Left hindlimb (tissue), 1 donor: ENCODE results near the gene VARS1.

ENCODE experiments used
- DNase-seq: peaks from one replicate; pipeline ENCODE4 v3.0.0-alpha.2; 2018

The VARS1 gene

DNA sequence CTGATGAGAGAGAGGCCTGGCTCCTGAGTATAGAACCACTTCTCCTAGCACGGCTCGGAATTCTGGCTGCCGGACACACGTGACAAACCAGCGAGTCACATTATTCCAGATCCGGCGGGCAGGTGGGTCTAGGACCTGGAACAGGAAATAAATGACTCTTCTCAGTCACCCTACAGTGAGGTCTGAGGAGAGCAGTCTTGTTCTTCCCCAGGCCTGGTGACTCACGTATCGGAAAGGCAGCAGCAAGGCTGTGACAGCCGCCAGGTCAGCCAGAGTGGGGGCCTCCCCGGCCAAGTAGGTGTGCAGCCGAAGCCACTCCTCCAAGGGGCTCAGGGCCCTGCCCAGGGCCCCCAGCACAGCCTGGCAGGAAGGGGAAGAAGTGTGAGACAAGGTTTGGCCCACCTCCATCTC lies 2.8 kb downstream of the VARS1 start:
- DNase-seq: no peak

GRCh38 chr6:31792090-31792374 lies 3.5 kb downstream of the VARS1 start:
- DNase-seq: no peak

DNA sequence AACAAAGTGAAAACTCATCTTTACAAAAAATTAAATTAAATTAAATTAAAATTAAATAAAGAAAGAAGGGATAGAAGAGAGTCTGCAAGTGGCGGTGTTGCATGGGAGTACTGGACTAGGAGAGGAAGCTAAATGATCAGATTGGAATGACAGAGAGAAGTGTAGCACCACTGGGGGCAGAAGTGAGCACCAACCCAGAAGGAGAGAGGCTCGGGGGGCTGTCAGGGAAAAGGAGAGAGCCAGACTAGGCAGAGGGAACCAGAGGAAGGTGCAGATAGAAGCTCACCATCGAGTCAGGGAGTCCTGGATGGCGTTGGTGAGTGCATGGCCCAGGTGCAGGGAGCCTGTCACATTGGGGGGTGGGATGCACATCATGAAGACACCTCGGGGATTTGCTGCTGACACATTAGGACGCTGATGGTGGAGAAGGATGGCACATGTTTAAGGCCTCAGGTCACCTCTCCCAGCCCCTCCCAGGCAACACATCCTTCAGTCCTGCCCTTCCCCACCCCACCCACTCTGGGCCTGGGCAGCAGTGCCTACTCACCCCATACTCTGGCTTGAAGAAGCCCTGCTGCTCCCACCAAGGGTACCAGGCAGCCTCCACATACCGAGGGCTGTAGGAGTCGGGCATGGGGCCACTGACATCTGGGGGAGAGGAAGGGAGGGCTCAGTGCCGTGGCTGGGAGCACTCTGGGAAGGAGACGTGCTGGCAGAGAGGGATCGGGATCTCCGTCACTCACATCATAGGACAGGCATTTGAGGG lies 4.0 kb downstream of the VARS1 start:
- peak; percentile 73 for DNase-seq

DNA sequence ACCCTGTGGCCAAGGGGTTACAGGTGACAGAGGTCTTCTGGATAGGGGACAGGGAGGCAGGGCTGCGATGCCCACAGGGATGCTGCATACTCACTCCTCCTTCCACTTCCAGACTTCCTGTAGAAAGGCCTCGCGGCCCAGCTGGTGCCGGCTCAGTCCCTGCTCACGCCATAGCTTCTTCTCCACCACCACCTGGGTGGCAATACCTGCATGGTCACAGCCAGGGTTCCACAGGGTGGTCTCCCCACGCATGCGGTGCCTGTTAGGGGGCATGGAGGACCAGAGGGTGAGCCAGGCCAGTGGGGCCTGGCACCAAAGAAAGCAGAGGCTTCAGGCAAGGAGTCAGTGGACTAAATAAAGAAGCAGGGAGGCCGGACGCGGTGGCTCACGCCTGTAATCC lies 10.1 kb downstream of the VARS1 start:
- no peak for DNase-seq

DNA sequence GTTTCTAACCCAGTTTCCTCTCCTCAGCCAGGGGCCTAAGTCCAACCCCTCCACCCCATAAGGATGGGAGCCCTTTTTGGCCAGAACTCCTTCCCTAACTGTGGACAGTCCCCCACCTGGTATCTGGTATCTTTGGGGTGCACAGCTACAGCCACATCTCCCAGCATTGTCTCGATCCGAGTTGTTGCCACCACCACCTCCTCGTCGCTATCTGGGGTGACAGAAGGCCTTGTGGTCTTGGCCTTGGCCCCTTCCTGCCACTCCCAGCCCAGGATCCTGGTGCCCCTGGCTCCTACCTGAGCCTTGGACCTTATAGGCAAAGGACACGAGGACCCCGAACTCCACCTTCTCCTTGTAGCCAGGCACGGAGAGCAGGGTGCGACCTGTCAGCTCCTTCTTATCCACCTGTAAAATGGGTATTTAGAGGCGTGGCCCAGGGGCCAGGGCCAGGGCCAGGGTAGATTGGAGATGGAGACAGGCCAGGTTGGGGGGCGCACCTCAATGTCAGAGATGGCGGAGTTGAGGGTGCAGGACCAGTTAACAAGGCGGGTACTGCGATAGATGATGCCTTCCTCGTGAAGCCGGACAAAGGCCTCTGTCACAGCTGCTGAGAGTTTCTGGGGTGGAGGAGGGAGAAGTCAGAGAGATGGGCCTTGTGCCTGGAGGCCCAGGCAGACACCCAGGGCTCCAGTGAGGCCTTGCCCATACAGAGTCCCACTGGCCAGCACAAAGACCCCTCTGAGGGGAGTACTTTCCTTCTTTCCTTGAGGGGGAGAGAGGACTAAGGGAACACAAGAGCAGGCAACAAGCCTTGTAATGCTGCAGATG lies 11.2 kb downstream of the VARS1 start:
- DNase-seq: no peak

DNA sequence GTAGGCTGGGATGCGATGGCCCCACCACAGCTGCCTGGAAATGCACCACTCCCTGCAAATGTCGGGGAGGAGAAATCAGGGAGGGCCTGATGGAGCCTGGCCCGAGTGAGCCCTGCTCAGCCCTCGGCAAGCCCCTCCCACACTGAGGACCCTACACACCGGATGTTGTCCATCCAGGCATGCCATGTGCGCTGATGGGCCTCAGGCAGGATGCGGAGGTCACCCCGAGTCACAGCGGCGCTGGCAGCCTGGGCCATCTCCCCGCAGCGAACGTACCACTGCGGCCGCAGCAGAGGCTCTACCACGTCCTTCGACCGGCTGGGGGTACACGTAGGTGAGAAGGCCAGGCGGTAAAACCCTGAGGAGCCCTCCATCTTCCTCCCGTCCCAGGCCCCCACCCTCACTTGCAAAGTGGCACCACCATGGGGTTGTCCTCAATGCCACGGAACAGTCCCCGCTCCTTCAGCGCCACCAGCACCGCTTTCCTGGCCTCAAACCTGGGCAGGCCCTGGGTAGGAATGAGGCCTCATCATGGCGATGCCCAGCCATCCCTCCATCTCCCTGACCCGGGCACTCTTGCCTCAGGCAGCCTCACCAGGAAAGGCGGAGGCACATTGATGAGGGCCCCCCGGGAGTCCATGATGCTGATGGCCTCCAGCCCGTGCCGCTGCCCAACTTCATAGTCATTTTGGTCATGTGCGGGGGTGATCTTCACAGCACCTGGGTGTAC lies 13.3 kb downstream of the VARS1 start:
- no peak for DNase-seq

DNA sequence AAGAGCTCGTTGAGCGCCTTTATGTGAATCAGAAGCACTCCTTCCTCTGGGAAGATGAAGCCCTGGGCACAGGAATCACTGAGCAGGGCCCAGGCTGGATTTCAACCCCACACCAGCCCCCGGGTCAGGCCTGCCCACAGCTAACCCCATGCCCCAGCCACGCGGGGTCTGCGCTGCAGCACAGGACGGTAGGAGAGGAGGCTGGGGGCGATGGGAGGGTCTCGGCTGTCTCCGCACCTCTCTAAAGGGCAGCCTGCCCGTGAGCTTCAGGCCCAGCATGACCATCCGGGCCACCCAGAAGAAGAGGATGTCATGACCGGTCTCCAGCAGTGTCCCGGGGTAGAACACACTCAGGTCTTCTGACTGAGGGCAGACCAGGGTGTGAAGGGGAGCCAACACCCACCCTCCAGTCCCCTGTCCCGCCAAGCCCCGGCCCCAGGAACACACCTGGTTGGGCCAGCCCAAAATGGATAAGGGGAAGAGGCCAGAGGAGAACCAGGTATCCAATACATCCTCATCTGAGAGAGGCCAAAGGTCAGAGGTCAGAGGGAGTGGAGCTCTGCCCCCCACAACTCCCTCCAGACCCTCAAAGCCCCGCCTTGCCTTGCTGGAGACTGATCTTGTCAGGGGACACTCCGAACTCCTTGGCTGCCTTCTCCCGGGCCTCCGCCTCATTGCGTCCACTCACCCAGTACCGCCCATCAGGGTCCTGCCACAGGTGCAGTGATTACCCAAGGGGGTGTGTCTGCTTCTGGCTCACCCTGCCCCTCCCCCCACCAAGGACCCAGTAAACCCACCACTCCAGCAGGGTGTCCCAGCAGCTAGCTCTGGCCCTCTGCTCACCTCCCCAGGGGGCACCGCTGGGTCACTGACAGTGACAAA lies 14.1 kb downstream of the VARS1 start:
- DNase-seq: no peak

DNA sequence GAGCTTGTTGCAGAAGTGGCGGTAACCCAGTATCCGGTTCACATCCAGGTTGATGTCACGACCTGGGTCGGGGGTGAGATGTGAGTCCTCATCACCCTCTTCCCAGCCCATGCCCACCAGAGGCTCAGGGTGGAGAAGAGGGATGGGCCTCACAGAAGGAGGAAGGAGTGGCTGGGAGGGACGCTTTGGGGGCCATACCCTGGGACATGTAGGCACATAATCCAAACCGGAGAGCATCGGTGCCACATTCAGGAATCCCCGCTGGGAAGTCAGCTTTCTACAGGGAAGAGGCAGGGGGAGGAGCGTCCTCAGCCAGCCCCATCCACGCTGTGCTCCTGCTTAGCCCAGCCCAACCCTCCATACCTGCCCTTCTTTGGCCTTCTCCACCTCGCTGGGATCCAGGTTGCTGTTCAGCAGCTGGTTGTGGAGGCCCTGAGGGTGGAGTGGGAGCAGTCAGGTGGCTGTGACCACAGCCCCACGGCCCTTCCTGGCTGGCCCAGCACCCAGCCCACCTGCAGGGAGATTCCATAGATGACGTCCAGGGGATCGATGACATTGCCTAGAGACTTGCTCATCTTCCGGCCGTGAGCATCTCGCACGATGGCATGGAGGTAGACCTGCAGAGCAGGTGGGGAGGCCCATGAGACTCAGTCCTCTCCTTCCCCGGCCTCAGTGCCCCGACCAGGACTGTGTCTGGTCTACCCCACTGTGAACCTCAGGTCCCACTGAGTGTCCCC lies 14.9 kb downstream of the VARS1 start:
- DNase-seq: no peak

- no peak for DNase-seq
Measured at GRCh38 chr6:31779908-31780307, 15.6 kb downstream of the VARS1 start.

DNA sequence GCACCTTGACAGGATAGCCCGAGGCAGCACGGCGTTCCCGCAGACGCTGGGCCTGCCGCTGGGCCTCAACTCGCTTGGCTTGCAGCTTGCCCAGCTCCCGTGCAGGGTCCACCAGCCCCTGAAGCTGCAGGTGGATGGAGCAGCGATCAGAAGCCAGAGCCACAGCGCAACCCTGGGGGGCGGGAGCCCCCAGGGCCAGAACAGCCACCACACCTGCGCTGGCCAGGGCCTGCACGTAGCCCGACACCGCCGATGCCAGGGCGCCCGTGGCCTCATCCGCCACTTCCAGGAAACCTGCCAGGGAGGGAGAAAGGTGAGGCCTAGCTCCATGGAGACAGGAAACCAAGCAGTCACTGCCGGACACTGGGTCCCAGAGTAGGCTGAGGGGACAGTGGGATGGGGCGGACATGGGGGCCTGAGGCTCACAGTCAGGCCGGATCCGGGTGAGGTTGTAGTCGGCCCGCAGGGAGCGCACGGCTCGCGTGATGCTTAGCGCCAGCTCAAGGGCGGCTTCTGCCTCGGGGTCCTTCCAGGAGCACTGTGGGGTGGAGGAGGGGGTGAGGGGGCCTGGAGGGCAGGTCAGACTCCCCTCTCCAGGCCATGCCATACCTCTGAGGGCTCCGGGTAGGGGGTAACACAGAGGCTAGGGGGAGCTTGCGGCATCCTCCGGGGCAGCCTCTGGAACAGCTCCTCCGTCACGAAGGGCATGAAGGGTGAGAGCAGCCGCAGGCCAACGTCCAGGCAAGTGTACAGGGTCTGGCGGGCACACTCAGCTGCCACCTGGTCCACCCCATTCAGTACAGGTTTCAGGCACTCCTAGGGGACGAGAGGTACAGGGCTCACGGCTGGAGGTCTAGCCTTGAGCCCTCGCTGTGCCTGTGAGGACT lies 16.3 kb downstream of the VARS1 start:
- no peak for DNase-seq

DNA sequence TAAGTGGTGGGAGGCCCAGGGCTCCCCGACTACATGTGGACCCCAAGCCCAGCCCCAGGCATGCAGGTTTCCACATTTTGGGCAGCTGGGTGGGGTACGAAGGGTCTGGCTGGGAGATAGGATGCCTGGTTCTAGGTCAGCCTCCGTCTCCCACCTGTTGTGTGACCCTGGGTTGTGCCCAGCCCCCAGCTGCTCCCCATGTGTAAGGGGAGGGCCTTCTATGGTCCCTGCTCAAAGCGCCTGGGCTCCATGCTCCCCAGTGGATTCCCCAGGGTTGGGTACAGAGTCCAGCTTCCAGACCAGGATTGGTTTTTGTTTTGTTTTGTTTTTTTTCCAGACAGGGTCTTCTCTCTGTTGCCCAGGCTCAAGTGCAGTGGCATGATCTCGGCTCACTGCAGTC lies 17.4 kb downstream of the VARS1 start:
- no peak for DNase-seq

GRCh38 chr6:31777667-31778050 lies 17.9 kb downstream of the VARS1 start:
- no peak for DNase-seq

DNA sequence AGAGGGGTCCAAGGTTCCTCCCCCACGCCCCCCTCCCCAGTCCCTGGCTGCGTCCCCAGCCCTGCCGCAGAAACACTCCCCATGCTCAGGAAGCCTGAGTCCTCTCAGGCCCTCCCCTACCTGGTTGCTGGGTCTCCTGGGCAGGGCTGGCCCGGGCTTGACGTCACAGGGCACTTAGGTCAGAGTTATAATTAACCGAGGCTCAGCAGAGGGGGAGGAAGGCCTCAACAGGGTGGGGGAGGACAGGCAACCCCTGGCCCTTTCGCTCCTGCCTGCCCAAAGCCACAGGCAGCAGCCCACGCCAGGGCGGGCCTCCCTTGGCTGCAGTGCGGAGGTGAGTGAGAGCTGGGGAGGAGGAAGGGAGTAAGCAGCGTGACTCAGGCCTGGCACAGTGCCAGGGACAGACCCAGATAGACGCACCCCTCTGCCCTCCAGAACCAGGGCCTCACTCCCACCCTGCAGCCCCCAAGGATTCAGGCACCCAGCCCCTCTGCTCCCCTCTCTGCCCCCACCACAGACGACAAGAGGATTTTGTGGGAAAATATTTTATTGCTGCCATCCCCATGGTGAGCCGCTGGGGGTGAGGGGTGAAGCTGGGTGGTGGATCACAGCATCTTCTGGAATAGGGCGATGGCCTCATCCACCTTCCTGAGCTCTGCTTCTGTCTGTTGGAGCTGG lies 18.4 kb downstream of the VARS1 start, which contains the start of gene VWA7:
Gene VWA7 (minus strand): TSS at position 340 of the 678 bp plus-strand sequence. CDS start 549 bp downstream, outside the sequence.
- peak; percentile 57 for DNase-seq

GRCh38 chr6:31776485-31776988 lies 19.0 kb downstream of the VARS1 start:
- DNase-seq: no peak

GRCh38 chr6:31775633-31776484 lies 19.7 kb downstream of the VARS1 start:
- DNase-seq: no peak

DNA sequence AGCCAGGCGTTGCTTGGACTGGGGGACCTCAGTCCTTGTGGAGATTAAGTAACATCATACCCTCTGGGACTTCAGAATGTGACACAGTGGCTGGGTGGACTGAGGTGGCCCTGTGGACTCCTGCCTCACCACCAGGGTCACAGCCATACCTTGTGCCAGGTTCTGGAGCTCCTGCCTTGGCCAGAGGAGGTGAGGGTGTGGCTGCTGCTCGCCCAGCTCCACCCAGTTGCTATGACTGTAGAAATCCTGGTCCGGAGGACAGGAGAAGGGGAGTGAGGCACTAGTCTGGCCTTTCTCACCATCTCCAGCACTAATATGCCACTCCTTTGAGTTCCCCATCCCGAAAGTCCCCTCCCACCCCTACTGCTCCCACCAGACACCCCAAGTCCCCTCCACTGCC lies 20.4 kb downstream of the VARS1 start:
- no peak for DNase-seq

GRCh38 chr6:31771992-31772358 lies 23.6 kb downstream of the VARS1 start:
- DNase-seq: no peak

DNA sequence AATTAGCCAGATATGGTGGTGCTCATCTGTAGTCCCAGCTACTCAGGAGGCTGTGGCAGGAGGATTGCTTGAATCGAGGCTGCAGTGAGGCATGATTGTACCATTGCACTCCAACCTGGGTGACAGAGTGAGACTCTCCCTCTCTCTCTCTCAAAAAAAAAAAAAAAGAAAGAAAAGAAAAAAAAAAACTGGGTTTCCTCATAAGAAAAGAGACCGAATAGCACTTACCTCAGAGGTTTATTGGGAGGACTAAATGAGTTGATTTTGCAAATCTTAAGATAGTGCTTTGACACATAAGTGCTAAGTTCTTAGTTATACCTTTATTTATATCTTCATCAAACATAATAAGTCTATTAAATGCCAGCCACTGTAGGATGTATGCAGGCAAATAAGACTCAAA lies 24.7 kb downstream of the VARS1 start:
- DNase-seq: no peak
